Measurements from ENCODE around the gene SEC24C. TPM values are rescaled to one million over a fixed set of nuclear protein-coding genes. Genes with fewer than 3 reads are reported as not detected.

SEC24C gene
- polyA plus RNA-seq, 6 donors from 2014 or later: 20.3 to 39.4 (median 28.2) TPM

GRCh38 chr10:73769396-73769795 lies 25.2 kb downstream of the SEC24C start:
- ATAC-seq (ENCODE audit: low read depth in 2 of 2) (no peak), DNase-seq (no peak)
- peak overlapping the region in 4 of 6 donors; percentile 37 to 90 (median 67) for H3K27ac Mint-ChIP-seq
- H3K36me3 Mint-ChIP-seq: peaks cover 18 to 26% of the 10 kb centered on the region in 2 donors
- H3K4me3 Mint-ChIP-seq: peak overlapping the region in 5 of 8 donors; percentile 30 to 82 (median 71)
- H3K4me1 Mint-ChIP-seq: peaks cover 26 to 45% (median 39%) of the 10 kb centered on the region in 3 donors
- no peaks in the 10 kb centered on the region for H3K9me3 Mint-ChIP-seq
- no peaks in the 10 kb centered on the region for H3K27me3 Mint-ChIP-seq

- H3K4me3 Mint-ChIP-seq: peak overlapping the region; percentile 90 to 99 (median 94)
- peak overlapping the region; percentile 81 to 96 (median 94) for H3K27ac Mint-ChIP-seq
- no peaks in the 10 kb centered on the region for H3K9me3 Mint-ChIP-seq
- no peaks in the 10 kb centered on the region for H3K27me3 Mint-ChIP-seq
- DNase-seq: no peak
- peaks cover 2 to 5% of the 10 kb centered on the region in 2 donors for H3K36me3 Mint-ChIP-seq
- peaks cover 38 to 61% (median 55%) of the 10 kb centered on the region in 3 donors for H3K4me1 Mint-ChIP-seq
- peak; percentile 39 to 44 for ATAC-seq (ENCODE audit: low read depth in 2 of 2)
Measured at GRCh38 chr10:73771722-73772280, 27.6 kb downstream of the SEC24C start.

- peaks cover 0 to 5% of the 10 kb centered on the region in 2 donors for H3K36me3 Mint-ChIP-seq
- H3K4me1 Mint-ChIP-seq: peaks cover 38 to 64% (median 55%) of the 10 kb centered on the region in 3 donors
- H3K4me3 Mint-ChIP-seq: peak overlapping the region; percentile 90 to 99 (median 94)
- no peaks in the 10 kb centered on the region for H3K27me3 Mint-ChIP-seq
- ATAC-seq (ENCODE audit: low read depth in 2 of 2): peak; percentile 75 to 76
- no peaks in the 10 kb centered on the region for H3K9me3 Mint-ChIP-seq
- DNase-seq: peak; percentile 79
- H3K27ac Mint-ChIP-seq: peak overlapping the region; percentile 89 to 96 (median 94)
Measured at GRCh38 chr10:73772281-73773151, 28.3 kb downstream of the SEC24C start.

- no peaks in the 10 kb centered on the region for H3K27me3 Mint-ChIP-seq
- no peak for DNase-seq
- peak overlapping the region; percentile 14 to 96 (median 92) for H3K27ac Mint-ChIP-seq
- H3K9me3 Mint-ChIP-seq: no peaks in the 10 kb centered on the region
- H3K36me3 Mint-ChIP-seq: peaks cover 0 to 5% of the 10 kb centered on the region in 2 donors
- ATAC-seq (ENCODE audit: low read depth in 2 of 2): no peak
- H3K4me1 Mint-ChIP-seq: peaks cover 38 to 62% (median 52%) of the 10 kb centered on the region in 3 donors
- H3K4me3 Mint-ChIP-seq: peak overlapping the region; percentile 90 to 99 (median 94)
Measured at GRCh38 chr10:73773152-73773879, 29.1 kb downstream of the SEC24C start.

- Mint-ChIP-seq H3K9me3 (no peaks in the 10 kb centered on the region), H3K4me3 (peak overlapping the region; percentile 20 to 99 (median 92)), H3K27me3 (no peaks in the 10 kb centered on the region), H3K36me3 (peaks cover 0 to 5% of the 10 kb centered on the region in 2 donors), H3K27ac (peak overlapping the region in 3 of 6 donors; percentile 18 to 90 (median 30)), H3K4me1 (peaks cover 30 to 48% (median 43%) of the 10 kb centered on the region in 3 donors)
- DNase-seq (no peak), ATAC-seq (ENCODE audit: low read depth in 2 of 2) (no peak)
Measured at GRCh38 chr10:73774637-73775036, 30.5 kb downstream of the SEC24C start.

GRCh38 chr10:73779018-73779417 lies 34.8 kb downstream of the SEC24C start:
- ATAC-seq (ENCODE audit: low read depth in 2 of 2) (no peak), DNase-seq (no peak)
- Mint-ChIP-seq H3K9me3 (no peaks in the 10 kb centered on the region), H3K4me1 (peaks cover 37 to 54% (median 51%) of the 10 kb centered on the region in 3 donors), H3K36me3 (peaks cover 0 to 5% of the 10 kb centered on the region in 2 donors), H3K27ac (no peak overlapping the region), H3K4me3 (peak overlapping the region in 1 of 8 donors; percentile 21), H3K27me3 (no peaks in the 10 kb centered on the region)

GRCh38 chr10:73779539-73780197 lies 35.5 kb downstream of the SEC24C start:
- Mint-ChIP-seq H3K36me3 (peaks cover 0 to 5% of the 10 kb centered on the region in 2 donors), H3K4me3 (peak overlapping the region in 6 of 8 donors; percentile 61 to 100 (median 80)), H3K27me3 (no peaks in the 10 kb centered on the region), H3K4me1 (peaks cover 32 to 48% (median 47%) of the 10 kb centered on the region in 3 donors), H3K9me3 (no peaks in the 10 kb centered on the region), H3K27ac (peak overlapping the region in 3 of 6 donors; percentile 21 to 94 (median 28))
- DNase-seq: no peak
- ATAC-seq (ENCODE audit: low read depth in 2 of 2): no peak

GRCh38 chr10:73780301-73780700 lies 36.1 kb downstream of the SEC24C start:
- Mint-ChIP-seq H3K9me3 (no peaks in the 10 kb centered on the region), H3K27ac (peak overlapping the region in 3 of 6 donors; percentile 21 to 94 (median 77)), H3K27me3 (no peaks in the 10 kb centered on the region), H3K4me1 (peaks cover 32 to 47% (median 46%) of the 10 kb centered on the region in 3 donors), H3K36me3 (peaks cover 0 to 3% of the 10 kb centered on the region in 2 donors), H3K4me3 (peak overlapping the region in 7 of 8 donors; percentile 2 to 100 (median 91))
- no peak for DNase-seq
- no peak for ATAC-seq (ENCODE audit: low read depth in 2 of 2)

- Mint-ChIP-seq H3K27me3 (no peaks in the 10 kb centered on the region), H3K4me1 (peaks cover 31 to 43% (median 43%) of the 10 kb centered on the region in 3 donors), H3K4me3 (peak overlapping the region; percentile 91 to 100 (median 99)), H3K36me3 (no peaks in the 10 kb centered on the region), H3K9me3 (no peaks in the 10 kb centered on the region), H3K27ac (peak overlapping the region in 4 of 6 donors; percentile 42 to 94 (median 77))
- DNase-seq: no peak
- no peak for ATAC-seq (ENCODE audit: low read depth in 2 of 2)
Measured at GRCh38 chr10:73780966-73781365, 36.8 kb downstream of the SEC24C start.

- H3K36me3 Mint-ChIP-seq: no peaks in the 10 kb centered on the region
- ATAC-seq (ENCODE audit: low read depth in 2 of 2): no peak
- DNase-seq: no peak
- no peaks in the 10 kb centered on the region for H3K27me3 Mint-ChIP-seq
- H3K4me1 Mint-ChIP-seq: peaks cover 37 to 48% (median 48%) of the 10 kb centered on the region in 3 donors
- H3K9me3 Mint-ChIP-seq: no peaks in the 10 kb centered on the region
- peak overlapping the region; percentile 91 to 100 (median 99) for H3K4me3 Mint-ChIP-seq
- H3K27ac Mint-ChIP-seq: peak overlapping the region in 5 of 6 donors; percentile 94 to 99 (median 97)
Measured at GRCh38 chr10:73781548-73781878, 37.3 kb downstream of the SEC24C start.

GRCh38 chr10:73781879-73782748 lies 37.9 kb downstream of the SEC24C start, which contains the start of gene CHCHD1:
Gene CHCHD1 (plus strand): TSS chr10:73782048. CDS start chr10:73782076, 28 bp downstream.
- Mint-ChIP-seq H3K4me3 (peak within 1 kb of the TSS; percentile 91 to 100 (median 99)), H3K36me3 (no peaks in the 10 kb centered on the region), H3K4me1 (peaks cover 38 to 50% (median 49%) of the 10 kb centered on the region in 3 donors), H3K9me3 (no peaks in the 10 kb centered on the region), H3K27me3 (no peaks in the 10 kb centered on the region), H3K27ac (peak within 1 kb of the TSS; percentile 94 to 99 (median 98))
- ATAC-seq (ENCODE audit: low read depth in 2 of 2) (peak; percentile 56 to 60), DNase-seq (peak; percentile 84)

- DNase-seq (no peak), ATAC-seq (ENCODE audit: low read depth in 2 of 2) (no peak)
- Mint-ChIP-seq H3K36me3 (no peaks in the 10 kb centered on the region), H3K4me3 (peak overlapping the region; percentile 91 to 100 (median 99)), H3K9me3 (no peaks in the 10 kb centered on the region), H3K27me3 (no peaks in the 10 kb centered on the region), H3K27ac (peak overlapping the region in 5 of 6 donors; percentile 45 to 99 (median 94)), H3K4me1 (peaks cover 38 to 53% (median 50%) of the 10 kb centered on the region in 3 donors)
Measured at GRCh38 chr10:73782749-73783085, 38.5 kb downstream of the SEC24C start.

Data from naive B cell (primary cell).